HG02870 (cell line): ENCODE data around the gene SLC41A3.
A peak's percentile ranks its signal among the peaks of the same experiment; 100 is the strongest.
"Not testable (repeated sequence)": the region's sequence is repeated elsewhere in the genome, so short reads cannot be mapped to it uniquely, and the experiment has no call there.

Source experiments
- ATAC-seq: cut with Tn5 transposase; IDR thresholded peaks from one replicate; pipeline ENCODE4 v1.9.1; 2021; ENCODE audit warnings: mild to moderate bottlenecking, moderate library complexity; ENCODE audit not compliant: unreplicated experiment

The SLC41A3 gene

GRCh38 chr3:126107203-126107939 is 23.4 kb upstream of the SLC41A3 start:
- ATAC-seq, result no peak

- ATAC-seq, result no peak
Observed at GRCh38 chr3:126106336-126107202, 22.6 kb upstream of the SLC41A3 start.

GRCh38 chr3:126105691-126106187 is 21.8 kb upstream of the SLC41A3 start:
- ATAC-seq, result no peak

- no peak for ATAC-seq
Observed at GRCh38 chr3:126104742-126105605, 21.1 kb upstream of the SLC41A3 start.

DNA sequence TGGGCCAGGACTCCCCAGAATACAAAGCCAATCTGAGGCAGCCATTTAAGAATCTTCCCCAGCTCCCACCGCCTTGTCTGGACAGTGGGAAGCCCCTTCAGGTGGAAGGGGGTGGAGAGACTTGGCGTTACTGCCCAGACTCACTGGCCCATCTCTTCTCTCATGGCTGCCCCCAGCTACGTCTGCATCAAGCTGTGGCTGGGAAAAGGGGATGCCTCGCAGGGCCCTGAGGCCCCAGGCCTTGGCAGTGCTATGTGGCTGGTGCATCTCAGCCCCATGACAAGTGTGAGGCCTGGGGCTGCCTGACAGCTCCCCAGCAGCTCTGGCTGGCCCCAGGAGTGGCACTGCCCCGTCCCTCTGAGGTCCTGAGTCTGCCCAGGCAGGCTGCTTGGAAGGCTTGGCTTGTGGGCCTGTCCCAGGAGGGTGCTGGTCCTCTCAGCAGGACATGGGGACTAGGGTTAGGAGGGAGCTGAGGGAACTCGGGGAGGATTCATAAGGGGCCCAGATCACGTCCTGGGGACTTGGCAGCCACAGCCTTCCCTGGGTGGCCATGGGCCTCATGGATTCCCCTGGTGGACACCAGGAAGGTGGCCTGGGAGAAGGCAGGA is 20.2 kb upstream of the SLC41A3 start:
- no peak for ATAC-seq

DNA sequence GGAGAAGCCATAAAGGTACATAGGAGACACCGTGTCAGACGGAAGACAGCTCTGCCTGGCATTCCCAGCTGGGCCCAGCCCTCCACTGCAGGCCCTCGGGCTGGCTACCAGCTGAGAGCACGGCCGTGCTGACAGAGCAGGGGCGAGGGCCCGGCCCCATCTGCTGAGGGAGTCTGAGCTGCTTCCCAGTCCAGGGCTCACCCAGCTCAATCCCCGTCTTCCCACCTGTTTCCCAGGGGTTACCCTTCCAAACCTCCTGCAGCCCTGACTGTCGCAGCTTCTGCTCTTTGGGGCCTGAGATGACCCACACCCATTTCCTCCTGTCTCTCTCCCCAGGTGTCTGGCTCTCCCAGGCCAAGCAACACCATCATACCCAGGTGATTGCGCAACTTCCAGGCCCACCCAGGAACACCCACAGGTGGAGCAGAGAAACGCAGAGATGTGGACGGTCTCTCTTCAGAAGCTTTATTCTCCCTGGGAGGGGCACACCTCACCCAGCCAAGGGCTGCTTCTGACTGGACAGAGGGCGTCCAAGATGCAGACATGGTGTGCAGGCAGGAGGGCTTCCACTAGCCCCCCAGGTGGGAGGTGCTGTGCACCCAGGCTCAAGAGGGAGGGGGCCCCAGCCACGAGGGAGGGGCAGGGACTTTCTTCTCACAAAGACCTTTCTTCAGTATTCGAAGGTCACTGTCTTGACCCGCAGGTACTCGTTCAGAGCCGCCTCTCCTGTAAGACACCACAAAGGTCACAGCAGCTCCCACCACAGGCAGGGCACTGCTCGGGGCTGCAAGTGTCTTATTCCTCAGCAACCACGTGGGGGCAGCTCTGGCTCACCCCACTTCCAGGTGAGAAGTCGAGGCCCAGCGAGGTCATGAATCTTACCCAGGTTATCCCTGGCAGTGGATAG is 19.4 kb upstream of the SLC41A3 start:
- no peak for ATAC-seq

DNA sequence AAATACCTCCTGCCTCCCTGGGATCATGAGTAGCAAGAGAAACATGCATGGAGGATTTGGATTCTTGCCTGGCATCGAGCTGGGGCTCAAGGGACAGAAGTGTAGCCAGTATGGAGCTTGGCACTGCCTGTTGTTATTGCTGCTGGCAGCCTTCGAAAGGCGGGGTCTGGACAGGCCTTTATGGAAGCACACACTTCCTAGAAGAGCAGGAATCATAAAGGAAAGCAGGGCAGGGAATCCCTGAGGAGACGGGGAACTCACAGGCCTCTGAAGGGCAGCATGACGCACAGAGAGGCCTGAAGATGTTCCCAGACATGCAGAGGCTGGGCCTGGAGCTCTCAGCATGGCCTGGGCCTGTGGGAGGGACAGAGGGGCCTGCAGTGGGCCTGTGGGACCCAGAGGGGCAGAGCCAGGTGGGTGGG is 18.6 kb upstream of the SLC41A3 start:
- ATAC-seq, result no peak

- ATAC-seq, result no peak
Observed at GRCh38 chr3:126102011-126102410, 18.1 kb upstream of the SLC41A3 start.

DNA sequence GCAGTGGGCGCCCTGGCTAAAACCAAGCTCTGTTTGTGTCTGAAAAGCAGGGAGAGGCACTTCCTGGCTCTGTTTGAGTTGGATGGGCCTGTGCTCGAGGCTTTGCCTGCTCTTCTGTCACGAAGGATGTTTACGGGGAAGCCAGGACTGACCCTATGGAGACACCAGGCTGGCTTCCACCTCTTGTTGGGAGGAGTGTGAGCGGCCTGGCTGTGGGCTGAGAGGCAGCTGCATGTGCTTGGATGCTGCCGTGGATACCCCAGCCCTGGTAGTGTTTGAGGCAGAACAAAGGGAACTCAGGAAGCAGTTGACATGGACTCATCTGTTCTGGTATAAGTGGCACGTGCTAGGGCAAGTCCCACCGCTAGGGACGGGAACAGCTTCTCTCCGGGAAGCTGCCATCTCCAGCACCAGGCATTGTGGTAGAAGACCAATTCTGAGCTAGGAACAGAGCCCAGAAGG is 17.6 kb upstream of the SLC41A3 start:
- ATAC-seq, result no peak

- peak; percentile 87 for ATAC-seq
Observed at GRCh38 chr3:126100634-126101301, 16.8 kb upstream of the SLC41A3 start.

DNA sequence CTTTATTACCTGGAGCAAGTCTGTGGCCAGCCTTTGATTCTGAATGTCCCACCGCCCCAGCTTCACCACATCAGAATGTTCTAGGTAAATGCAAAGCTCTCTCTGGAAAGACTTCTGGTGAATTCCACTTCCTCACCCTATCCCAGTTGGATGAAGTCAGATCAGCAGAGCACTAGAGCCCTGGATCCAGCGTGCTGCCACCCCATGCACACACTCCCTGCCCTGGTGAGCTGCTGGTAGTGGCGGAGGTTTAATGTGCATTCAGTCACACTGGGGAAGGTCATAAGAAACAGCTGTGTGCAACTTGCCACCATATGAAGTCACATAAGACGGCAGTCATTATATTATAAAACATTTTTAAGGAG is 16.3 kb upstream of the SLC41A3 start:
- no peak for ATAC-seq

- ATAC-seq, result no peak
Observed at GRCh38 chr3:126098391-126098858, 14.5 kb upstream of the SLC41A3 start.

- ATAC-seq, result no peak
Observed at GRCh38 chr3:126097801-126098200, 13.9 kb upstream of the SLC41A3 start.

DNA sequence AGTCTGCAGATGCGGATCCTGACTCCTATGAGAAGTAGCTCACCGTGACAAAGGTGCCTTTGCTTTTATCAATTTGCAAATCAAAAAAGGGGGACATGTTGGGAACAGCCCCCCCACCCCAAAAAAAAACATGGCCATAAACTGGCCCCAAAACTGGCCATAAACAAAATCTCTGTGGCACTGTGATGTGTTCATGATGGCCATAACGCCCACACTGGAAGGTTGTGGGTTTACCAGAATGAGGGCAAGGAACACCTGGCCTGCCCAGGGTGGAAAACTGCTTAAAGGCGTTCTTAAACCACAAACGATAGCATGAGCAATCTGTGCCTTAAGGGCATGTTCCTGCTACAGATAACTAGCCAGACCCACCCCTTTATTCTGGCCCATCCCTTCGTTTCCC is 12.3 kb upstream of the SLC41A3 start:
- ATAC-seq, result not testable (repeated sequence)

DNA sequence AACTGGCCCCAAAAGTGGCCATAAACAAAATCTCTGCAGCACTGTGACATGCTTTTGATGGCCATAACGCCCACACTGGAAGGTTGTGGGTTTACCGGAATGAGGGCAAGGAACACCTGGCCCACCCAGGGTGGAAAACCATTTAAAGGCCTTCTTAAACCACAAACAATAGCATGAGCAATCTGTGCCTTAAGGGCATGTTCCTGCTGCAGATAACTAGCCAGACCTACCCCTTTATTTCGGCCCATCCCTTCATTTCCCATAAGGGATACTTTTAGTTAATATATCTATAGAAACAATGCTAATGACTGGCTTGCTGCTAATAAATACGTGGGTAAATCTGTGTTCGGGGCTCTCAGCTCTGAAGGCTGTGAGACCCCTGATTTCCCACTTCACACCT is 8.2 kb upstream of the SLC41A3 start:
- not testable (repeated sequence) for ATAC-seq

DNA sequence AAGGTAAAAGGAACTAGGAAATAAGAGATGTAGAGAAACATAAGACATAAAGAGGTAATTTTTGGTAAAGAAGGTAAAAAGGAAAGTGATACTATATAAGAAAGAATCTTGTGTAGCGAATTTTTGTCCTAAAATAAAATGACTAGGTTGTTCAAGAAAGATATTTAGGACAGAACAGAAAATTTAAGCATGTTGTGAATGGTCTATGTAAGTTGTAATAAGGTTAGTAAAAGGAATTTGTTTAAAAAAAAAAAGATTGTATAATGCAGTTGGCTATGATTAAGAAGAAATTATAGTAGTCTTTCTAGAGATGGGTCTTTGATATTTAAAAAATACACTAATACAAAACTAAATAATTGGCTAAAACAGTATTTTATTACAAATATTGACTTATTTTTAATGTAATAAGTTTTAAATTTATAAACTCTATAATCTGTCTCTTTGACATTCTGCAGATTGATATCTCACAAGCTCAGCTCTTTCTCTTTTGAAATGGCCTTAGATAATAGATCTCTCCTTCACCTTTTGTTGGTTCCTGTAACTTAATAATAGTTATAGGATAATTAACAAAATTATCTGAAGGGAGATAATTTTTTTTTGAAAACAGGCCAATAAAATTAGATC is 3.7 kb upstream of the SLC41A3 start:
- ATAC-seq, result no peak

GRCh38 chr3:126085841-126086240 is 1.9 kb upstream of the SLC41A3 start:
- no peak for ATAC-seq

DNA sequence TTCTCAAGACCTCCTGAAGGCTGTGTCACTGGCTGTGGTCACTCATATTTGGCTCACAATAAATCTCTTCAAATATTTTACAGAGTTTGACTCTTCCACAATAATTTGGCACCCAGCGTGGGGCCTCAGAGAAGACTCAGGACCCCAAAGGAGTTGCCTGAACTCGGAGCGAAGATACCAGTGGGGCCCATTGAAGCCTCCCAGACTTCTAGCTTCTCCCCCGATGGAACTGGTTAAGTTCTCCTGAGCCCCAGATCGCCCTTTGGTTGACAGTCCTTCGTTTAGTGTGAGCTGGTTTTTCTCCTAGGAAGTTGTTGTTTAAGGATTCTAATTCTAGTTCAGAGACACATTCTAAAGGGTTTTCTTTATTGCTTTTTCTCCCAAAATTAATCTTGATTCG is 1.4 kb upstream of the SLC41A3 start:
- ATAC-seq, result no peak
